GM18519 (cell line): Measurements from ENCODE around the gene SRP14.
A peak's percentile ranks its signal among the peaks of the same experiment; 100 is the strongest.
"Not testable (repeated sequence)": the region's sequence is repeated elsewhere in the genome, so short reads cannot be mapped to it uniquely, and the experiment has no call there.

Experiments
- ATAC-seq: cut with Tn5 transposase; IDR thresholded peaks from one replicate; pipeline ENCODE4 v1.9.1; 2021; ENCODE audit warnings: mild to moderate bottlenecking, moderate library complexity; ENCODE audit not compliant: unreplicated experiment, low FRiP score

The SRP14 gene

DNA sequence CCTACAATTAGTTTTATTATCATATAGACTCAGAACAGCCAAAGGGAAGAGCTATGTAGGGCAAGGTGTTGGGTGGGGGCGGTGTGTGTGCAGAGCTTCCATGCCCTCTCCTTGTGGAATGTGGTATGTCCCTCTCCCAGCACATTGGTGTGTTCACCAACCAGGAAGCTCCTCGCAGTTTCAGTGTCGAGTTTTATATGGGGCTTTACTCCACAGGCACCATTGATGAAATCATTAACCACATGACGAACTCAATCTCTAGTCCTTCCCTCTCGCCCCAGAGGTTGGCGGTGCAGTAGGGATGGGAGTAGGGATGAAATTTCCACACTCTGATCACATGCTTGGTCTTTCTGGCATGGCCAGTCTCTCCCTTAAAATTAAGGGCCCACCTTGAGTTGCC is 13.6 kb upstream of the SRP14 start:
- ATAC-seq: no peak

DNA sequence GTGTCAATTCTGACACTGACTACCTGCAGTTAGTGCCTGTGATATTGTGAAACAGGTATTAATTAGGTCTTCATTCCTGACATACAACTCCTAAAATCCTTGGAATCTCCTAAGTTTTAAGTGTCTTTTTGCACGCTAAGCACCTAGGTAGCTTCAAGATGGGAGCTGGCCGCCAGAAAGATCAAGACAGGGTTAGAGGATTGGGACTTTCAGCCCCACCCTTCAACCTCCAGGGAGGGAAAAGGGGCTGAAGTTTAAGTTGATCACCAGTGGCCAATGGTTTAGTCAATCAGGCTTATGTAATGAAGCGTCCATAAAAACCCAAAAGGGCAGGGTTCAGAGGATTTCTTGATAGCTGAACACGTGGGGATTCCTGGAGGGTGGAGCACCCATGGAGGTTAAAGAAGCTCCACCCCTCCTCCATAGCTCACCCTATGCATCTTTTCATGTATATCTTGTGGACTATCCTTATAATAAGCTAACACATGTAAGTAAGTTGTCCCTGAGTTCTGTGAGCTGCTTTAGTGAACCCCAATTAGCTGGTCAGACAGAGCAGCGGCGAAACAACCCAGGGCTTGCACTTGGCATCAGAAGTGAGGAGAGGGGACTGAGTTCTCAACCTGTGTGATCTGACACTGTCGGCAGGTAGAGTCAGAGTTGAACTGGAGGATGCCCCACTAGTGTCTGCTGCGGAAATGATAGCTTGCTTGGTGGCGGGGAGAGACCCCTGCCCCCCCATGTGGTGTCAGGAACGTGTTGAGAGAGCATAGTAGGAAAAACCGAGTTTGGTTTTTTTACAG is 12.8 kb upstream of the SRP14 start:
- ATAC-seq: no peak

DNA sequence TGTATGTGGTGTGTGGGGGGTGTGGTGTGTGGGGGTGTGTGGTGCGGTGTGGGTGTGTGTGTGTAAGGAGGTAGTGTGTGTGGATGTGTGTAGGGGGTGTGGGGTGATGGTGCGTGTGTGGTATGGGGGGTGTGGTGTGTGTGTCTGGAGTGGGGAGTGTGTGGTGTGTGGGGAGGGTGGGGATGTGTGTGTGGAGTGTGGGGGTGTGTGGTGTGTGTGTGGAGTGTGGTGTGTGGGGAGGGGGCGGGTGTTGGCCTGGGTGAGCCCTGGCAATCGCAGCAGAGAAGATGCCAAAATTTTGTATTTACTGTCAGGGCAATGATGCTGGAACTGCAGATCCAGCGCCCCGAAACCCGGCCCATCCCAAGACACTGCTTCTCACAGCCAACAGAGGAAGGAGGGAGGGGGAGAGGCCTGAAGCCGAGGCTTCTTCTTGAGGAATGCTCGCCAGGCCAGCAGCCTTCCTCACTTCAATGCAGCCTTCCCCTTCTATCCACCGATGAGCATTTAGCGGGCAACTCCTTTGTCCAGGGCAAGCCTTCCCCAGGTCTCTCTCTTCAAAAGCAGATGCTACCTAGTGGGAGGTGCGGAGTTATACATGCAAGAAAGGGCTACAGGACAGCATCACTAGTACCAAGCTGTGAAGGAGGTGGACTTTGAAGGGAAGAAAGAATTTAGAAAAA is 11.9 kb upstream of the SRP14 start:
- ATAC-seq: no peak

DNA sequence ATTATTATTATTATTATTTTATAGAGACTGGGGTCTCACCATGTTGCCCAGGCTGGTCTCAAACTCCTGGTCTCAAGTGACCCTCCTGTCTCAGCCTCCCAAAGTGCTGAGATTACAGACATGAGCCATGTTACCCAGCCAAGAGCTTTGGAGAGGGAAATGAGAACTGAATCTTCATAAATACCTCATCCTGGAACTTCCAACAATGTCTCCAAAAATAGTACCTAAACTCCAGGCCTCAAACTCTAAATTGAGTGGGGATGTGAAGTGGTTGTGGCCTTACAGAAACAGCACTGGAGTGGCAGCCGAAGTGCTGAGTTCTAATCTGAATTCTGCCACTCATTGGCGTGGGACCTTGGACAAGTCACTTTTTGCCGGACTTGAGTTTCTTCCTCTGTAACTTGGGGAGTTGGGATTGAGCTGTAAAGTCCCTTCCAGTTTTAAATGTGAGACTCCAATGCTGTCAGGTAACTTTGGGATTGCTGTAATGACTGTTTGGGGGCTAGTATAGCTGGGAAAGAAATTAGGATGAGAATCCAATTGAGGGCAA is 10.0 kb upstream of the SRP14 start:
- ATAC-seq: no peak

DNA sequence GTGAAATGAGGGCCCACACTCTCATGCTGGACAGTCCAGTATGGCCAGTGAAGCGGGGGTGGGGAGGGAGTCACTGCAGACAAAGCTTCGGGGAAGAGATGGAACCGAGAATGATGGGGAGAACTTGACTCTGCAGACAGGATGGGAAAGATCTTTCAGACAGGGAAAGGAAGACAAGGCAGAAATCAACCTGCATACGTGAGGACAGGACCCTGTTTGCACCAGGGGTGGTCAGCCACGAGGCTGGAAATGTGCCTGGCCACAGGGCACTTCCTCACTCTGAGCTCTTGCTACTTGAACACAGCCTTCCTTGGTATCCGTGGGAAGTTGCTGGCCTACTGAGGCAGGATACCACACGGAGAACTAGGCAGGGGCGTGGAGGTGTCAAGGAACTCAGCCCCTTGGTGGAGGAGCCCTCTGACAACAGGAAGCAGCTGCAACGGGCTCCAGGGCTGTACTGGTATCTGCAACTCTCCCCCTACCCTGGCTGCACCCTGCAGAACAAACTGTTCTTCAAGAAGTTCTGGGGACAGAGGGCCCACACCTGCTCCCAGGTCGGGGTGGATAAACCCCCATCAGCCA is 9.3 kb upstream of the SRP14 start:
- ATAC-seq: no peak

DNA sequence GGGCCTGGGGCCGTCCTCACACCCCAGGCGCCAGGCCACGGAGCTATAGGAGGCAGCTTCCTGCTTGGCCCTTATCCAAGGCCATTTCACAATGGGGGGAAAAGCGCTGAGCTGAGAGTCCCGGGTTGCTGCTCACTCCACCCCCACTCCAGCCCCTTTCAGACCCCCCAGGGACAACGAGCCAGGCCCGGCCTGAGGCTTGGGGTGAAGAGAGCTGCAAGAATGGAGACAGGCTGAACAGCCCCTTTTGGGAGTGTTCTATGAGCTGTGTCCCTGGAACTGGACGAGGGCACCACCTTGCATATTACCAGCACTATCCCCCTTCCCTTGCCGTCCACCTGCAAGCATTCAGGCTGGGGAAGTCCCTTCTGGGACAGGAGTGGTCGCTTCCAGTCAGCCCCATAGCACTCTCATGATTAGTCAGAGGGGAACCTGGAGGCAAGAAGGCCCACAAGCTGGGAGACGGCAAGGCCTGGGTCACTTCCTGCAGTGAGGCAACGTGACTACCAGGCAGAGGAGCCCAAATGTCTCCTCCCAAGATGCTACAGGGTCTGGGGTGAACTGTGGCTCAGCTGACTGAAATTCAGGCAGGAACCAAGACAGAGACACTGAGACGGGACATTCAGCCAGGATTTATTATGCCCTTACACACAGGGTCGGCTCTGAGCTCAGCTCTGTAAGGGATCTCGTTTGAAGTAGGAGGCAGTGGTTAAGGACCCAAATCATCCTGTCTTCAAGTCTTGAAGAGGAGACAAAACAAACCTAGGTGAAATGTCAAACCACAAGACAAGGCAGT is 8.6 kb upstream of the SRP14 start:
- ATAC-seq: no peak

DNA sequence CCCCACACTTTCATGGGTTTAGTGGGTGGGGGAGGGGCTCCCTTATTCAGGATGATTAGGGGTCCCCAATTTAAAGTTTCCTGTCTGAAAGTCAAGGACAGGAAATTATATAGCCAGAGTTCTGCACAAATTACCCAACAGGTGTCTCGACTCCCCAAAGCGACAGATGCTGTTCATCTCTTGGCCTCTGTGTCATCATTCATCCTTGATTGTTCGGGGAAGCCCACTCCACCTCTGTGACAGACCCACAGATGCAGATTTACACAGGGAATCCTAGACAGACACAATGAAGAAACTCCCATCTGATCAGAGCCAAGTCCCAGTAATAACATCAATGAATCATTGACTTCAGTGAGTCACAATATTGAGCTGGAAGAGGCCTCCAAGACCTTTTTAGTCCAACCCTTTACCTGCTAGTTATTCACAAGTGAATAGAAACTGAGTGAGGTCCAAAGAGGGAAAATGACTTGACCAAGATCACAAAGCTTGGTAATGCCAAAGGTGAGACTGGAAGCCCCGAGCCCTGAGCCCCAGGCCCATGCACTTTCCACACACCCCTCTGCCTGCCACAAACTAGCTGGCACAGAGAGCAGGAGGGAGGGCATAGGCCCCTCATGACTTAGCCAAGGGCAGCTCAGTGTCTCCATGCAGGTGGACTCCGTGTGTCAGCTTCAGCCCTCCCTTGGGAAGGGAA is 7.9 kb upstream of the SRP14 start:
- ATAC-seq: no peak

DNA sequence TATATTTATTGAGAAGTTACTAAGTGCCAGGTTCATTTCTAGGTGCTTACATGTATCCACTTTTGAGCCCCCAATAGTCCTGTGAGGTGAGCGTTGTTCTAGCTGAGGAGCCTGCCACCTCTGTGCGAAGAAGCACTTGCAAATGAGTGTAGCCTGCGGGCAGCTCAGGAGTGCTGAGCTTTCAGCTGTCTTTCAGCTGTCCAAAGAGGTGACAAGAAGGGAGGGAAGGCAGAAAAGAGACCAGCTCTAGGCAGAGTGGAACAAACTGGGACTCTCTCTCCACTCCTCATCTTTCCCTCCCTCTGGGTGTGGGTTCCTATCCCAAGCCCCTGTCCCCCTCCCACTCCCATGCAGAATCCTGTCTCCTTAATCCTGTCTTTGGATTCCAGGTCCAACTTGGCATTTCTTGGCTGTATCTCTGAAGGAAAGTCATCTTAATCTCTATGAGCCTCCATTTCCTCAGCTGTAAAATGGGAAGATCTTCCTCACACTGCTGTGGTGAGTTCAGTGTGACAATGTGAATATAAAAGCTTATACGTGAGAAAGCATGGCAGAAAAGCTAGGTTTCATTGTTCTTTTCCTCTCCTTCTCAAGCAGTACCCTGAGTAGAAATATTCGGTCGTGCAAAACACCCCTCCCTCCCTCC is 6.7 kb upstream of the SRP14 start:
- ATAC-seq: peak; percentile 7

DNA sequence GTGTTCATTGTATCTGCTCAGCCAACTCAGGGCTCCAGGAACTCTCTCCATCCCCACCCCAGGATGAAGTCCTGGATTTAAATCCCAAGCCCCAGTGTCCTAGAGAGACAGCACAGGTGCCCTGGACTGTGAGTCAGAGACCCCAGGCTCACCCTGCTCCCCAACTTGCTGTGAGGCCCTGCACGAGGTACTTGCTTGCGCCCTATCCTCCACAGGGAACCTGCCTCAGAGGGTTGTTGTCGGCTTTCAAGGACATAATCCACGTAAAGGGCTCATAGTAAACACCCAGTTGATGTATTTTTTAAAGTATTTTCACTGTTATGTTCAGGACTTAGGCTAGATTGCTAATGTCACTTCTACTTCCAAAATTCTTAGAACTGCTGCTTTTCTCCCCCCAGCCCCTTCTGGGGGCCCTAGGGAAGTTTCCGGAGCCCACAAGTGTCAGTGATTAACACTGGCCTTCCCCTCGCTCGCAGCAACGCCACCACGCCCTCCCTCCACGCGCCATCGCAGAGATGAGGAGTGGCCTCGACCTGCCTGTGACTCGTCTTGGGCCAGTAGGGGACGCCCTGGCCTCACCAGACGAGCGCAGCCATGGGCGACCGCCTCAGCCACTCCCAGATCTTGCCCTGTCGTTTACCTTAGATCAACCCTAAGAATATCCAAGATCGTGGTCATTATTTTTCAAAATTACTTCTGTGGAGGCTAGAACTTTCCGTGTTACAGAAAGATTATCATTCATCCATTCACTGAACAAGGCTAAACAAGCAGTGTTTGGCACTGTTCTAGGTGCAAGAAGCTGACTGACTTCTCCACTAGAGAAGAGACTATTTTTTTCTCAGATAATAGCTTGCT is 6.0 kb upstream of the SRP14 start:
- ATAC-seq: peak; percentile 57

DNA sequence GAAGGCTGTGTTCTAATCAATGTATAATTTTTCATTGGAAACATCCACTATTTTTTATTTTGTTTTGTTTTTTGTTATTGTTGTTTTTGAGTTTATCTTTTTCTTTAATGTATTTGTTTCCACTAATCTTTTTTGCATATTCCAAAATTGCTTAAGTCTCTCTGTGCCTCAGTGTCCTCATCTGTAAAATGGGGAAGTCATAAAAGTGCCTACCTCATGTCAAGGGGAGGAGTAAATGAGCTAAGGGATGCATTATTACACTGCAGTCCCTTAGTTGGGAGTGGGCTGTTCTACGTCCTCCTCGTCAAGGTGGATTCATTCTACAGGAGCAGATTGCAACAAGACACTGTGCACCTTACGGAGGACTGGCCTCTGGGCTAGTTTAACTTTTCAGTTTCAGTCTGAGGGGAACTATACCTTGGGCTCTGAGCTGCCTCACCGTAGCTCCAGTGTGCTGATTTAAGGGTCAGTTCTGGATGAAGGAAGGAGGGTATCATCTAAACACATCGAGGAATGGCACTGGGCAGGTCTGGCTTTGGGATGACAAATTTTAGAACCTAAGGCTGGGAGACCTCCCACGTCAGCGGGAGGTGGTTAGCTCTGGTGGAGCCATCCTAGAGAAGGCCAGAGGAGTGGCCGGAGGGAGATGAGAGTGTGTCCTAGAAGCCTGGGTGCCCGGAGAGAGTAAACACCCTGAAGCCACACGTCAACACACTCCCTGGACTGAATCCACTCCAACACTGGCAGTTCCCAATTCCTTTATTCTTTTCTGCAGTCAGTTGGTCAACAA is 5.1 kb upstream of the SRP14 start:
- no peak for ATAC-seq

DNA sequence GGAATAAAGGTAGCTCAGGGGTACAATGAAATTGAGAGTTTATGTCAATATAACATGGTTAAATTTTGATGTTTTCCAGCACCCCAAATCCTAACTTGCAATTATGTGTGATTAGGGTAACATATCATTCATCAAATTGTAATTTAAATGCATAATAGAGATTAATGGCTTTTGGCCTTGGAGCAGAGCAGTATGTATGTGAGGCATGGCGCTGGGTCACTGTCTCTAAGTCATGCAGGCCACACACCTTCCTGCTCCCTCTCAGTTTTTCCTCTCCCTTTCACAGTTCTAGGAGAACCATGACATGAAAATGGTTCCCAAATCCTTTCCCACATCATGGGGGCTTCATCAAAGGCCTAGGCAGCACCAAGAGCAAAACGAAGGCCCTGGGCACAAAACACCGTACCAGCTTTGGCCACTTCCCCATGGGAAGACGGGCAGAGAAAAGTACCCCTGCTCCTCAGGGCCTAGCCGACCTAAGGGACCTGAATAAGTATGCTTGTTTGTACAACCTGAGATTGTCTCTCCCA is 3.9 kb upstream of the SRP14 start:
- ATAC-seq: no peak

DNA sequence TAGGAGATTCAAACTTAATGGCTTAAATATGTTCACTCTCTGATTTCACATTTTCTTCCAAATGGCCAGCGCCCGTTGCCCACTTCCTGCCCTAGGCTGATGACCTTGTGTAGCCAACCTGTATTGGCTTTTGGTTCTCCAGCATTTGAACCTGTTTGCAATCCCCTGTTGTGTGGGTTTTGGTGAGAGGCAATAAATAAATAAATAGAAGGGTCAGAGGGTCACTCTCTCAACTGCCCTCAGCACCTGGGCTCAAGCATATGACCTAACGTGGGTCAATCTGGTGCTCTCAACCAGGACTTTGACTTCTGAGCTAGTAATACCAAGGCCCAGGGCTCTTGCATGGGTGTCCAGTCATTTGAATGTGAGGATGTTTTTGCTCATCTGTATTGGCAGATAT is 1.8 kb upstream of the SRP14 start:
- ATAC-seq: no peak

DNA sequence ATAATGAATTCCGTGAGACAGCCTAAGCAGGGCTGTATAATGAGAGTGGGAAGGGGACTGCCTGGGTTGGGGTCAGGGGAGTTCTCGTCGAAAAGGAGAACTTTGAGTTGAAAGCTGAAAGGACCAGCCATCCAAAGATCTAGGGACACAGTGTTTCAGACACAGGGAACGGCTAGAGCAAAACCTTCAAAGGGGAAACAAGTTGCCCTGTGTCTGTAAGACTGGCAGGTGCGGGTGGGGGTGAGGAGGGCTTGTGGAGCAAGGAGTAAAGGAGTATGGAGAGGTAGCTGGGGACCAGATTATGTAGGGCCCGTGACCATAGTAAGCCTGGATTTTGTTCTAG is 1.3 kb upstream of the SRP14 start:
- ATAC-seq: no peak

DNA sequence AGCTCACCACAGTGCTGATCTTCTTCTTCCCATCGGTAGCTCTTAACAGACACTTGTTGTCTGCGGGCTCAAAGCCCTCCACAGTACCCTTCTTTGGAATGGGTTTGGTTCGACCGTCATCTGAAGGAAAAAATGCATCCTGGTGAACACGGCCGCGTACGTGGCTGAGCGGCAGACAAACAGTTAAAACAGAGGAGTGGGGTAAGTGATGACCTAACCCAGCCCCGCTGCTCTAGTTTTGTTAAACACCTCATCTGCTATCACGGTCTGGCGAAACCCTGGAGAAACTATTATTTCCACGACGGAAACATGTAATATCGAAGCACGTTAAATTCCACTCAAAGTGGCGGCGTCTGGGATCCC is 725 bp downstream of the SRP14 start:
- ATAC-seq: no peak

DNA sequence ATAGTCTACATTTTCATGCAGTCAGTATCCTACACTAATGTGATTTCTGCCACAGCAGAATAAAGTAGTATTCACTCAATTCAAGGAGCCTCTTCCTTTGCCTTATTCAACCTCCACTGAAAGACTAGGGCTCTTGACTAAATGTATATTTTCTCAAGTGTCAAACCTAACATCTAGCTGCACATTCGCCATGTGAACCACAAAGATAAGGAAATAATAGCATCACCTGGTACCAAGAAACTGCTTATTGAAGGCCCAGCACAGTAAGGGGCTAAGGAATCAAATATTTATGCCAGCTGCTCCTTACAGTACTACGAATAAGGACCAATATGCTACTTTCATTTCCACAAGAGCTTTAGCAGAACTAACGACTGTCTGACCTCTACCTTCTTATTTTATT is 1.3 kb downstream of the SRP14 start:
- no peak for ATAC-seq

DNA sequence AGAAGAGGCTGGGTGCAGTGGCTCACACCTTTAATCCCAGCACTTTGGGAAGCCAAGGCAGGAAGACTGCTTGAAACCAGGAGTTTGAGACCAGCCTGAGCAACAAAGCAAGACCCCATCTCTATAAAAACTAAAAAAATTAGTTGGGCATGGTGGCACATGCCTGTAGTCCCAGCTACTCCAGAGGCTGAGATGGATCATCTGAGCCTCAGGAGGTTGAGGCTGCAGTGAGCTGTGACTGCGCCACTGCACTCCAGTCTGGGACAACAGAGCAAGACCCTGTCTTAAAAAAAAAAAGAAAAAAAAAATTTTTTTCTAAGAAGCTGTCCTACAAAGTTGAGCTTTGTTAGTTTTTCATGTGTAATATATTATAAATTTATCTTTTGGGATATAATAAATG is 3.8 kb downstream of the SRP14 start:
- not testable (repeated sequence) for ATAC-seq

DNA sequence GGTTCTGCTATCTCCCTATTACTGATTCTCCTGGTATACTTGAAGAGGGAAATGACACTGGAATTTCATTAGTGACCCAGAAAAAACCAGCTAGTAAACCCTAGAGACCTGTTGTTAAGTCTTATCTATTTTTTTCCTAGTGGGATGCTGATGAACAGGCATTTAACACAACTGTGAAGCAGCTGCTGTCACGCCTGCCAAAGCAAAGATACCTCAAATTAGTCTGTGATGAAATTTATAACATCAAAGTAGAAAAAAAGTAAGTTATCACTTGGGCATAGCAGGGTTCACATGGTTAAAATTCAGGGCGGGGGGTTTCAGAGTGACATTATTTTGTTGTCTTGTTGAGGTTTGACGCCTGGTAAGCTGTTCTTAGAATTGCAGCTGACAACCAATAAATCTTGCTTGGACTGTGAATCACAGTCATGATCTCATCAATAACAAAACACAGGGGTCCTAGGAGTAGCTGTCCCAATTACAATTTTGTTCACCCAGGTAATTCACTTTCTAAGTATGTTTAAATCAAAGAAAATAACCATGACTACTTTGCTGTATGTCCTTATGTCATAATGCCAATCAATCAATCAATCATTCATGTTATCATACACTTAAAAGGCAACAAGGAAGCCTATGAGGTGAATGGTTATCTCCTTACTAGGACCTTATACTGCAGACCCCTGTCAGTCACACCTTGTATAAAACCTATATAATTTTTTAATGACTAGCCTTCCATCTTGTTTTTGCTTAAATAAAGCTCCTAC is 4.6 kb downstream of the SRP14 start:
- no peak for ATAC-seq
